ENCODE measurements around the gene RILPL1. TPM values are rescaled to one million over a fixed set of nuclear protein-coding genes. Genes with fewer than 3 reads are reported as not detected.
"Not testable (repeated sequence)": the region's sequence is repeated elsewhere in the genome, so short reads cannot be mapped to it uniquely, and the experiment has no call there.

The RILPL1 gene
- total RNA-seq, 2 experiments from 2014 or later = 0.91 to 0.92 TPM

GRCh38 chr12:123431951-123432817, 101.3 kb downstream of the RILPL1 start:
- H3K27me3 Mint-ChIP-seq (ENCODE audit: low read depth); DNase-seq; ATAC-seq; H3K9me3 Mint-ChIP-seq (ENCODE audit: insufficient read depth): not testable (repeated sequence)
- Mint-ChIP-seq H3K4me3 (peak overlapping the region; percentile 45), H3K4me1 (ENCODE audit: low read depth) (peaks cover 58% of the 10 kb centered on the region), H3K36me3 (ENCODE audit: low read depth) (peaks cover 33% of the 10 kb centered on the region), H3K27ac (peak overlapping the region; percentile 18)
- POLR2A ChIA-PET = interaction anchor here (0.6 to 0.7 kb wide), 2 partner anchors 48 to 163 kb away, joined by 3 read pairs; partner anchors contain the start of gene KMT5A
- CTCF ChIA-PET = interaction anchor here (0.9 to 1.8 kb wide), 2 partner anchors 67 to 194 kb away, joined by 4 to 5 read pairs; no protein-coding TSS in a partner anchor

DNA sequence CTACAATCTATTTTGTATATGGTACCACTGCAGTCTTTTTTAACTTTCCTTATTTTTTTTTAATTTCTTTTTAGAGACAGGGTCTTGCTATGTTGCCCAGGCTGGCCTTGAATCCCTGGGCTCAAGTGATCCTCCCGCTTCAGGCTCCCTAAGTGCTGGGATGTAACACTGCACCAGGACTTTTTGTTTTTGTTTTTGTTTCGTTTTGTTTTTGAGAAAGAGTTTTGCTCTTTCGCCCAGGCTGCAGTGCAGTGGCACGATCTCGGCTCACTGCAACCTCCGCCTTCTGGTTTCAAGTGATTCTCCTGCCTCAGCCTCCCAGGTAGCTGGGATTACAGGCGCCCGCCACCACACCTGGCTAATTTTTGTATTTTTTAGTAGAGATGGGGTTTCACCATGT, 104.4 kb downstream of the RILPL1 start:
- not testable (repeated sequence) for H3K4me3 Mint-ChIP-seq; DNase-seq; H3K27me3 Mint-ChIP-seq (ENCODE audit: low read depth); ATAC-seq; H3K9me3 Mint-ChIP-seq (ENCODE audit: insufficient read depth)
- ChIA-PET CTCF (interaction anchor here (0.9 kb wide), 1 partner anchor 20 kb away, joined by 3 read pairs; no protein-coding TSS in a partner anchor), POLR2A (interaction anchor here (0.8 kb wide), 1 partner anchor 42 kb away, joined by 3 read pairs; no protein-coding TSS in a partner anchor)
- H3K36me3 Mint-ChIP-seq (ENCODE audit: low read depth) = peaks cover 36% of the 10 kb centered on the region
- peak overlapping the region; percentile 85 for H3K27ac Mint-ChIP-seq
- H3K4me1 Mint-ChIP-seq (ENCODE audit: low read depth) = peaks cover 41% of the 10 kb centered on the region

- Mint-ChIP-seq H3K9me3 (ENCODE audit: insufficient read depth) (no peaks in the 10 kb centered on the region), H3K4me1 (ENCODE audit: low read depth) (peaks cover 37% of the 10 kb centered on the region), H3K27ac (peak overlapping the region; percentile 85), H3K4me3 (no peak overlapping the region), H3K36me3 (ENCODE audit: low read depth) (peaks cover 40% of the 10 kb centered on the region), H3K27me3 (ENCODE audit: low read depth) (no peaks in the 10 kb centered on the region)
- CTCF ChIA-PET = interaction anchor here (0.9 to 2.3 kb wide), 2 partner anchors 19 to 154 kb away, joined by 3 to 13 read pairs; no protein-coding TSS in a partner anchor
- DNase-seq (no peak), ATAC-seq (no peak)
- POLR2A ChIA-PET = interaction anchor here (0.8 to 1.6 kb wide), 3 partner anchors 7 to 63 kb away, joined by 3 to 5 read pairs (median 3); no protein-coding TSS in a partner anchor
Observed at GRCh38 chr12:123428591-123428990, 104.9 kb downstream of the RILPL1 start.

GRCh38 chr12:123427036-123427769, 106.3 kb downstream of the RILPL1 start:
- POLR2A ChIA-PET = interaction anchor here (0.6 to 1.6 kb wide), 3 partner anchors 9 to 245 kb away, joined by 4 to 5 read pairs (median 5); partner anchors contain the start of gene SNRNP35
- no peaks in the 10 kb centered on the region for H3K9me3 Mint-ChIP-seq (ENCODE audit: insufficient read depth)
- H3K27ac Mint-ChIP-seq = peak overlapping the region; percentile 85
- DNase-seq = peak; percentile 42
- peaks cover 25% of the 10 kb centered on the region for H3K4me1 Mint-ChIP-seq (ENCODE audit: low read depth)
- no peaks in the 10 kb centered on the region for H3K27me3 Mint-ChIP-seq (ENCODE audit: low read depth)
- peak; percentile 57 for ATAC-seq
- peaks cover 49% of the 10 kb centered on the region for H3K36me3 Mint-ChIP-seq (ENCODE audit: low read depth)
- no peak overlapping the region for H3K4me3 Mint-ChIP-seq
- CTCF ChIA-PET = interaction anchor here (1.9 to 2.3 kb wide), 2 partner anchors 155 to 189 kb away, joined by 4 to 13 read pairs; no protein-coding TSS in a partner anchor

DNA sequence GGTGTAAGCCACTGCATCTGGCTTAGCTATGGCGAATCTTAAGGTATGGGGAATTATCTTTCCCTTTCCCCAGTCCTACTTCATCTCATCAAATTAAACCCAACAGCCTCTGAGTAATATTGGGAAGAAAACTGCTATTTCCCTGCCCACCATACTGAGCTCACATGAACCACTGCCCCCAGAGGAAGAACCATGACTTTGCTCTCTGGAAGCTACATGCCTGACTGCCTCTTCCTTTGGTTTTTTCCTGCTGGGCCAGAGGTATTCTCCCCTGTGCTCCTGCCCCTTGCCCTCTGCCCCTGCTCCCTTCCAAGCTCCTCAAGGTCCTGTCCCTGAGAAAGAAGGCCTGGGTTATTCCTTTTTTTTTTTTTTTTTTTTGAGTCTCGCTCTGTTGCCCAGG, 112.2 kb downstream of the RILPL1 start:
- Mint-ChIP-seq H3K4me3 (no peak overlapping the region), H3K36me3 (ENCODE audit: low read depth) (peaks cover 28% of the 10 kb centered on the region), H3K27me3 (ENCODE audit: low read depth) (no peaks in the 10 kb centered on the region), H3K9me3 (ENCODE audit: insufficient read depth) (no peaks in the 10 kb centered on the region), H3K27ac (no peak overlapping the region), H3K4me1 (ENCODE audit: low read depth) (no peaks in the 10 kb centered on the region)
- DNase-seq (no peak), ATAC-seq (no peak)
- POLR2A ChIA-PET = no interaction called here
- CTCF ChIA-PET = interaction anchor here (0.8 kb wide), 2 partner anchors 27 to 58 kb away, joined by 3 read pairs; no protein-coding TSS in a partner anchor

Small RNA genes lying within 50 kb of the gene (microRNA-seq; reads per million reads assigned to microRNA genes)
- not detected for gene MIR3908

Other genes starting within 250 kb of the RILPL1 start
- gene SBNO1, start 168.9 kb downstream of the RILPL1 start, total RNA-seq = 10 to 100 TPM; 38.9 to 39.9 TPM
- 10 to 100 TPM; 78.5 to 85.1 TPM for gene KMT5A, start 149.6 kb downstream of the RILPL1 start, total RNA-seq
- gene RILPL2, start 97.0 kb downstream of the RILPL1 start, total RNA-seq = 1 to 10 TPM; 4.7 to 5.1 TPM
- 10 to 100 TPM; 22.9 to 24.1 TPM for gene SNRNP35, start 75.6 kb downstream of the RILPL1 start, total RNA-seq
- 100 to 1,000 TPM; 151 to 153 TPM for gene TMED2, start 50.8 kb upstream of the RILPL1 start, total RNA-seq
- gene DDX55, start 68.4 kb upstream of the RILPL1 start, total RNA-seq = 10 to 100 TPM; 44.7 to 44.8 TPM
- gene EIF2B1, start 100.0 kb upstream of the RILPL1 start, total RNA-seq = 10 to 100 TPM; 70.2 to 73.6 TPM
- gene GTF2H3, start 100.1 kb upstream of the RILPL1 start, total RNA-seq = 10 to 100 TPM; 42.9 to 47.0 TPM
- 1 to 10 TPM; 2.9 to 3.4 TPM for gene TCTN2, start 137.4 kb upstream of the RILPL1 start, total RNA-seq
- gene ATP6V0A2, start 178.6 kb upstream of the RILPL1 start, total RNA-seq = 10 to 100 TPM; 44.7 to 51.3 TPM
- under 1 TPM; 0.18 TPM for gene DNAH10, start 228.6 kb upstream of the RILPL1 start, total RNA-seq

Data from activated CD8-positive, alpha-beta T cell treated with anti-CD3 and anti-CD28 coated beads, Interleukin-2, amount 10 ng/mL, durations not matched to agents 7 days and 5 days (primary cell).